ENCODE results near the gene POLDIP2. TPM values are rescaled to one million over a fixed set of nuclear protein-coding genes. Genes with fewer than 3 reads are reported as not detected.

Gene POLDIP2
- polyA plus RNA-seq, 1 of the 3 experiments (the other 2 are of a cell fraction): 98.1 TPM

GRCh38 chr17:28328325-28328724 lies 29.0 kb downstream of the POLDIP2 start (continued):
- no peak for TF ChIP-seq REST (IDR thresholded peaks at IDR 0.05; ENCODE audit: low read depth, low read length)
- no peak for TF ChIP-seq FOXJ3 (CRISPR knock-in tag; IDR thresholded peaks at IDR 0.05)

DNA sequence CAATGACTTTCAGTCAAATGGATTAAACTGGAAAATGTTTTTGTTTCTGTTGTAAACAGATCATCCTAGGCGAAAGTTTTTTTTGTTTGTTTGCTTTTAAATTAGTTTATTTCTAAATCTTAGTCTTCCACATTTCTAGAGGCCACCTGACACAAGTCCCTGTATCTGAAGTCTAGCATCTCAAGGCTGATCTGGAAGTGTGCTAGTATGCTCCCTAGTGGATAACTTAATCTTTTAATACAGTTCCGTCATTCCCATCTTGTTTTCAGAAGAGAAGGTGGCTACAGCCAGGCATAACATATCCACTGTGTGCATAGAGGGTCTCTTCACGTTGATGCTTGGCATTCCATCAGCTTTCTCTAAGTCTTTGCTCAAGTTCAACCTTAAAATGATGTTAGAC lies 29.6 kb downstream of the POLDIP2 start:
- POLR2A ChIA-PET: no interaction called here
- TF ChIP-seq TCF12 (IDR thresholded peaks at IDR 0.05) (no peak), SIN3A (IDR thresholded peaks at IDR 0.05; ENCODE audit: borderline replicate concordance, low read depth, low read length) (no peak), TAF1 (IDR thresholded peaks at IDR 0.05; ENCODE audit: borderline replicate concordance, low read depth, low read length) (no peak), JUND (IDR thresholded peaks at IDR 0.05) (no peak), RFX5 (IDR thresholded peaks at IDR 0.05; ENCODE audit: low read length) (no peak), RCOR1 (IDR thresholded peaks at IDR 0.05; ENCODE audit: low read length) (no peak), GATA2 (CRISPR knock-in tag; IDR thresholded peaks at IDR 0.05) (no peak), ZBTB33 (IDR thresholded peaks at IDR 0.05; ENCODE audit: borderline replicate concordance, low read depth) (no peak), RXRA (IDR thresholded peaks at IDR 0.05; ENCODE audit: borderline replicate concordance, low read depth) (no peak), NRF1 (IDR thresholded peaks at IDR 0.05; ENCODE audit: low read depth, low read length) (no peak), YY1 (IDR thresholded peaks at IDR 0.05; ENCODE audit: low read depth) (no peak), FOXJ3 (CRISPR knock-in tag; IDR thresholded peaks at IDR 0.05) (no peak), TEAD4 (IDR thresholded peaks at IDR 0.05; ENCODE audit: borderline replicate concordance, insufficient read depth) (no peak), MXI1 (IDR thresholded peaks at IDR 0.05; ENCODE audit: low read depth, low read length) (no peak)
- TF ChIP-seq, protein P1, sequence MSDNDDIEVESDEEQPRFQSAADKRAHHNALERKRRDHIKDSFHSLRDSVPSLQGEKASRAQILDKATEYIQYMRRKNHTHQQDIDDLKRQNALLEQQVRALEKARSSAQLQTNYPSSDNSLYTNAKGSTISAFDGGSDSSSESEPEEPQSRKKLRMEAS (IDR thresholded peaks at IDR 0.05; ENCODE audit: low read depth): no peak
- TF ChIP-seq, protein P2, sequence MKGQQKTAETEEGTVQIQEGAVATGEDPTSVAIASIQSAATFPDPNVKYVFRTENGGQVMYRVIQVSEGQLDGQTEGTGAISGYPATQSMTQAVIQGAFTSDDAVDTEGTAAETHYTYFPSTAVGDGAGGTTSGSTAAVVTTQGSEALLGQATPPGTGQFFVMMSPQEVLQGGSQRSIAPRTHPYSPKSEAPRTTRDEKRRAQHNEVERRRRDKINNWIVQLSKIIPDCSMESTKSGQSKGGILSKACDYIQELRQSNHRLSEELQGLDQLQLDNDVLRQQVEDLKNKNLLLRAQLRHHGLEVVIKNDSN (IDR thresholded peaks at IDR 0.05; ENCODE audit: borderline replicate concordance, low read depth): no peak
- TF ChIP-seq, protein P3, sequence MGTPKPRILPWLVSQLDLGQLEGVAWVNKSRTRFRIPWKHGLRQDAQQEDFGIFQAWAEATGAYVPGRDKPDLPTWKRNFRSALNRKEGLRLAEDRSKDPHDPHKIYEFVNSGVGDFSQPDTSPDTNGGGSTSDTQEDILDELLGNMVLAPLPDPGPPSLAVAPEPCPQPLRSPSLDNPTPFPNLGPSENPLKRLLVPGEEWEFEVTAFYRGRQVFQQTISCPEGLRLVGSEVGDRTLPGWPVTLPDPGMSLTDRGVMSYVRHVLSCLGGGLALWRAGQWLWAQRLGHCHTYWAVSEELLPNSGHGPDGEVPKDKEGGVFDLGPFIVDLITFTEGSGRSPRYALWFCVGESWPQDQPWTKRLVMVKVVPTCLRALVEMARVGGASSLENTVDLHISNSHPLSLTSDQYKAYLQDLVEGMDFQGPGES (IDR thresholded peaks at IDR 0.05; ENCODE audit: low read depth, low read length): no peak

More for the DNA sequence above, 29.6 kb downstream of the POLDIP2 start:
- Histone ChIP-seq H4K20me1 (ENCODE audit: insufficient read depth) (no peaks in the 10 kb centered on the region), H3K36me3 (replicated peaks in 1 of 2; ENCODE audit: control insufficient read depth in 1 of 2, insufficient read depth in 2 of 2, low read length in 1 of 2) (peaks cover 25 to 50% of the 10 kb centered on the region in 2 experiments), H3K27me3 (ENCODE audit: insufficient read depth) (no peaks in the 10 kb centered on the region), H3K79me2 (ENCODE audit: insufficient read depth) (peaks cover 21% of the 10 kb centered on the region), H2AFZ (ENCODE audit: low read depth) (no peak overlapping the region), H3F3A (replicated peaks; ENCODE audit: insufficient read depth) (peaks cover 4% of the 10 kb centered on the region), H3K9me3 (no peaks in the 10 kb centered on the region), H3K9ac (no peak overlapping the region), H3K4me1 (ENCODE audit: control insufficient read depth in 1 of 2, insufficient read depth in 2 of 2, low read depth in 1 of 2, low read length in 1 of 2) (peaks cover 0 to 2% of the 10 kb centered on the region in 2 experiments; a peak in 1 of 4 replicates), H3K4me3 (ENCODE audit: low read depth in 2 of 2, low read length in 1 of 2) (no peak overlapping the region), H3K4me2 (no peak overlapping the region), H3K9me2 (no peaks in the 10 kb centered on the region), H3K27ac (ENCODE audit: low read depth in 2 of 2, low read length in 1 of 2) (no peak overlapping the region)
- DNase-seq: no peak
- WGBS (ENCODE audit: low lambda C conversion rate): 79% methylated on average over 3 of the region's 3 CpGs
- CTCF ChIA-PET: interaction anchor here (0.8 to 2.4 kb wide), 2 partner anchors 8 to 448 kb away, joined by 4 to 9 read pairs; no protein-coding TSS in a partner anchor

Data from SK-N-SH (cell line).